ENCODE measurements around the gene C1QTNF1. TPM values are rescaled to one million over a fixed set of nuclear protein-coding genes. Genes with fewer than 3 reads are reported as not detected.

Gene C1QTNF1
- total RNA-seq, 1 donor from 2014 or later: 41.7 TPM

GRCh38 chr17:79090443-79091225 lies 66.7 kb downstream of the C1QTNF1 start:
- peak; percentile 52 for DNase-seq (ENCODE audit: low spot score)

- no peak for DNase-seq (ENCODE audit: low spot score)
These were observed 67.3 kb downstream of the C1QTNF1 start for GRCh38 chr17:79091226-79091670.

- DNase-seq (ENCODE audit: low spot score): no peak
These were observed 68.6 kb downstream of the C1QTNF1 start for GRCh38 chr17:79092567-79092966.

GRCh38 chr17:79093270-79093669 lies 69.3 kb downstream of the C1QTNF1 start:
- no peak for DNase-seq (ENCODE audit: low spot score)

- no peak for DNase-seq (ENCODE audit: low spot score)
These were observed 70.3 kb downstream of the C1QTNF1 start for GRCh38 chr17:79094261-79094660.

- DNase-seq (ENCODE audit: low spot score): no peak
These were observed 71.5 kb downstream of the C1QTNF1 start for GRCh38 chr17:79095345-79096055.

GRCh38 chr17:79096477-79096876 lies 72.5 kb downstream of the C1QTNF1 start:
- DNase-seq (ENCODE audit: low spot score): no peak

- DNase-seq (ENCODE audit: low spot score): no peak
These were observed 73.5 kb downstream of the C1QTNF1 start for GRCh38 chr17:79097226-79098055.

- no peak for DNase-seq (ENCODE audit: low spot score)
These were observed 74.4 kb downstream of the C1QTNF1 start for GRCh38 chr17:79098282-79098867.

Other genes starting within 250 kb of the C1QTNF1 start
- gene CYTH1, start 241.9 kb upstream of the C1QTNF1 start, total RNA-seq (ENCODE audit: insufficient read depth, low replicate concordance): 44.3 TPM
- gene USP36, start 183.4 kb upstream of the C1QTNF1 start, total RNA-seq (ENCODE audit: insufficient read depth, low replicate concordance): 21.9 TPM
- gene CEP295NL, start 121.0 kb upstream of the C1QTNF1 start, total RNA-seq (ENCODE audit: insufficient read depth, low replicate concordance): 3.9 TPM
- gene TIMP2, start 98.8 kb upstream of the C1QTNF1 start, total RNA-seq (ENCODE audit: insufficient read depth, low replicate concordance): 64.5 TPM
- 202 TPM for gene LGALS3BP, start 44.2 kb upstream of the C1QTNF1 start, total RNA-seq (ENCODE audit: insufficient read depth, low replicate concordance)
- gene CANT1, start 14.4 kb upstream of the C1QTNF1 start, total RNA-seq (ENCODE audit: insufficient read depth, low replicate concordance): 21.4 TPM
- gene ENGASE, start 50.7 kb downstream of the C1QTNF1 start, total RNA-seq (ENCODE audit: insufficient read depth, low replicate concordance): 15.9 TPM